Islet precursor cell (in vitro differentiated cells): ENCODE measurements around the gene HECTD2.
"Not testable (repeated sequence)": the region's sequence is repeated elsewhere in the genome, so short reads cannot be mapped to it uniquely, and the experiment has no call there.

ENCODE experiments used
- DNase-seq: peaks from one replicate; pipeline ENCODE4 v3.0.0-alpha.2; 2018

HECTD2 gene

DNA sequence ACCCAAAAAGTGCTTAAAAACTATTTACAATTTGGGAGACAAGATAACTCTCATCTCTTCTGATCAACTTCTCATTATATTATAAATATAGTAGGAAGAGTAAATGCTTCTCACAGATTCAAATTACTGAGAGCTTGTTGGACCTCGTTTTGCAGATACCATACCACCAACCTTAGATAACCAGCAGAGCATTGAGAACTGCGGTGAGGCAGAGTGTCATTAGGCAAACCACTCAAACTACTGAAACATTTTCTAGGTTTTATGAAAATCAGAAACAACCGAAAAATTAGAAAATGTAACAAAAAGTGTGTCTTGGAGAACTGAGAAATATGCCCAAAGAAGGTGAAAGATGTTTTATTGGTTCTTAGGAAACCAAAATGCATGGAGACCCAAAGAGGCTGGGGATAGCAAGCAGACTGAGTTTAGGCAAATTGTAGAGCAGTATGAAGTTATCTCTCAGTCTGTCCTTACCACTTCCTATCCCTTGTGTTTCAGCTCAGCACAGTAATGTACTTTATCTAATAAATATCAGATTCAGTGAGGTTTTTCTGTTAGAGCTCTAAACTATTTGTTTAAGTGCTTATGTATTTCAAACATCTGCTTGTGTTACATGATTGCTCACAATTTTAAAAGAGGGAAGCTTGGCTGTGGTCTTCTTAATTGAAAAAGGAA is 77.9 kb downstream of the HECTD2 start:
- DNase-seq: no peak

GRCh38 chr10:91493313-91493712 is 83.2 kb downstream of the HECTD2 start:
- DNase-seq: no peak

- DNase-seq: no peak
These were observed 85.3 kb downstream of the HECTD2 start for GRCh38 chr10:91495402-91495801.

- DNase-seq: no peak
These were observed 85.9 kb downstream of the HECTD2 start for GRCh38 chr10:91496016-91496415.

DNA sequence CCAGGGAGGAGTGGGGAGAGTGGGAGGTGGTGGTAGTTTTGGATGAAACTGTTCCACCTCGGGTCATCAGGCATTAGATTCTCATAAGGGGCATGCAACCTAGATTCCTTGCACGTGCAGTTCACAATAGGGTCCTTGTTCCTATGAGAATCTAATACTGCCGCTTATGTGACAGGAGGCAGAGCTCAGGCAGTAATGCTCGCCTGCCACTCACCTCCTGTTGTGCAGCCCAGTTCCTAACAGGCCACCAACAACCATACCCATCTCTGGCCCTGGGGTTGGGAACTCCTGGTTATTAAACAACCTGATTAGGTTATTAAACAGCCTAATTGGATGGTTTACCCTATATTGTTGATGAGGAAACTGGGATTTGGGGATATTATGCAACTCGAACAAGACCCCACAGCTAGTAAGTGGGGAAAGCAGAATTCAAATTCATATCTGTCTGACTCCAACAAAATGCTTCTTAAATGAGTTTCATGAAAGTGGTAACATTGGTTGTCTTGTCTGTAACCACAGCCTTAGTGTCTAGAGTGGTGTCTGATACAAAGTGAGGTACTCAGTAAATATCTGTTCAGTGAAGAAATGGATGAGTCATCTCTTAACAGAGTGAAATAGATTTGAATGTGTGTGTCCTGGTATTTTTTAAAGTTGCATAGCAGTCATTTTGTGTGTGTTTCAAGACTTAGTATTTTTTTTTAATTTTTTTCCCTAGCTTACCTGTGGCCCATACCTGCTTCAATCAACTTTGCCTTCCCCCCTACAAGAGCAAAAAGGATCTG is 101.6 kb downstream of the HECTD2 start:
- DNase-seq: peak; percentile 46

DNA sequence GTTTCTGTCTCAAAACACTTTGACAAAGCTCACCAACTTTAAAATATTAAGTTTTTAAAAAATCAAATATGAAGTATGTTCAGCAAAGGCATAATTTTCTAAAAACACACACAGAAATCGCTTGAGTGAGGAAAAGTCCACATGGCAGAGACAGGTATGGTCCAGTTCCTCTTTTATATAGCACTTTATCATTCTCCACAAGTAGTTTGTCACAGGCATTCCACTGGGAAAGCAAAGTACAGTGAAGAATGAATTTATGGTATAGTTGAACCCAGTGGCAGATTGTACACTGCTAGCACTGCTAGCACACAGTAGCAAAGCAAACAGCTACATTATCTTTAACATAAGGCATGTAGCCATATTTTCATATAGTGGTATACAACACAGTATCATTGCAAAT is 102.3 kb downstream of the HECTD2 start:
- no peak for DNase-seq

DNA sequence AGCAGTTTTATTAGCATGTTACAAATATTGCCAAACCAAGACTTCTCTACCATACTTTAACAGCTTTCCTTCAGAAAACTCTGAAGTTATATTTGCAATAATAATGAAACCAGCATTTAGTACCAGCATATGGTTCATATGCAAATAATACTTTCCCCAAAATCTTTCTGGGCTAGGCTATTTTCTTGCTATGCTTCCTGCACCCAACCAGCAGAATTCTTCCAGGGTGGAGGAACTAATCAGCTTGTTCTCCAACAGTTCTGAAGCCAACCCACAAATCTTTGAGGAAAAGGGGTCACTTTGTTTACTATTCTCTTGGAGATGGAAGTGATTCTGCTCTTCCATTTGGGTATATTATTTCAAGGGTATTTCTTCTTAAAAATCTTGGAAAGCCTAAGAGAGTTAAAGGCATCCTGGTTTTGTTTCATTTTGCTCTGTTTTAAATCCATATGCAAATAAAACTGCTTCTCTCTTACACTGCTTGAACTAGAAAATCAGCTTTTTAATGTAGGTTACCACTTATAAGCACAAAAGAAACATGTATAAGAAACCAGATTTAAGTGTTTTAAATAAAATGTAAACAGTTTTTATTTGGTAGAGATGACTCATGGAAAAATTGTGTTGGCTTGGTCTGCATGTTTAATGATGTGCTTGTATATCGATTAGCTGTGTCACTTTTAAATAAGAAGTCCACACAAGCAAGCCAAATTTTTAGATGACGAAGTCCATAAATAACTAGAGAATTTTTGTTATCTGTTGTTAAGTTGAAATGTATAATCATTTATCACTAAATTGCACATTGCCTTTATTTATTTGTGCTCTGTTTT is 103.7 kb downstream of the HECTD2 start:
- DNase-seq: no peak

DNA sequence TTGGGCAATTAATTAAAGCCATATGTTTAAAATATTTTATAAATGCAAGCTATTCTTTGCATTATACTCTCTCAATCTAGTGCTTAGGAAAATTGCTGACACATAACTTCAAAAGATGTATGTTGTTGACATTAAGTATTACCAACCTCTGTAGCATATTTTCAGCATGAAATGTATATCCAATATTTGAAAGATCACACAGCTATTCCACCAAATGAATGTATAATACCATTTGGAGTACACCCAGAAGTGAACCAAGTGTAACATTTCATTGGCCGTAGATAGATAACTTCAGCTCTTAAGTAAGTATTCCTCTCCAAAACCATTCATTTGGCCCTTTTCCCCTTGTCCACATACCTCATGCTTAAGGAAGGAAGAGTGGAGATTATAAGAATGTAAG is 104.6 kb downstream of the HECTD2 start:
- DNase-seq: no peak

DNA sequence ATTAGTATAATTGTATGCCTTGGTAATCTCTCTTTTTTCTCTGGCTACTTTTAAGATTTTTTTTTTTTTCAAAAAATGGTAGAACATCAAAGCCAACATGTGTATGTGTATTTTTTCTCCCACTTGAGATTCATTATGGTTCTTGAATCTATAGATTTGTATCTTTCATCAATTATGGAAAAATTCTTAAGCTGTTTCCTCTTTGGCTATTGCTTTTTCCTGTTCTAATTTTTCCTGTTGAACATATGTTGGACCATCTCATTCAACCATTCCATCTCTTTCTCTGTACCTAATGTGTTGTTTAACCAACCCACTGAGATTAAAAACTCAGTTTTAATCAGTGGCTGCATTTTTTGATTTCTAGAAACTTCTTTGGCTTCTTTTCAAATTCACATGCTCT is 107.2 kb downstream of the HECTD2 start:
- no peak for DNase-seq

DNA sequence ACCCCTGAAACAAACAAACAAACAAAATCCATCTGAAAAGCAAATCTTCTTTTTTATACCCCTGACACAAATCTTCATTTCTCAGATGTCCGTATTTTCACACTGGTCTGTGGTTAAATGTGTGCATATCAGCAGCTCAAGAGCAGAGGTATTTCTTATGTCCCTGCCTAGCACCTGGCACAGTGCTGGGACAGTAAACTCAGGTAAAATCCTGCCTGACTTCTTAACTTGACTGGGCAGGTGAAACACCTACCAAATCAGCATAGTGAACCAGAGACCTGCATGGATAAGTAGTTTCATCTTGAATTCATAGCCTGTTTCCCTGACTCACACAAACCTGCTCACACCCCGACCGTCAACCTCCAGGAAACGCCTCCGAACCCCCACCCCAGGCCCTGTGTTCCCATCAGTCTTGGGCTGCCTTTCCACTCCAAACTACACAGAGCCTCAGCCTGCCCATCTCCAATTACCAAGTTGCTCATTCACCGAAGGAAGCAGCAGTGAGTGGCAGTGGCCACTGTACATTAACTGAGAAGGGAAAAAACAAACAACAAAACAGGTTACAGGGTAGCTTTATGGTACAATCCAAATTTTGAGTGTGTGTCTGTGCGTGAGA is 109.9 kb downstream of the HECTD2 start:
- no peak for DNase-seq

- no peak for DNase-seq
These were observed 110.5 kb downstream of the HECTD2 start for GRCh38 chr10:91520661-91521060.

- no peak for DNase-seq
These were observed 111.3 kb downstream of the HECTD2 start for GRCh38 chr10:91521439-91521838.

- no peak for DNase-seq
These were observed 116.0 kb downstream of the HECTD2 start for GRCh38 chr10:91525896-91526712.

- DNase-seq: peak; percentile 65
These were observed 117.9 kb downstream of the HECTD2 start for GRCh38 chr10:91528080-91528479.

DNA sequence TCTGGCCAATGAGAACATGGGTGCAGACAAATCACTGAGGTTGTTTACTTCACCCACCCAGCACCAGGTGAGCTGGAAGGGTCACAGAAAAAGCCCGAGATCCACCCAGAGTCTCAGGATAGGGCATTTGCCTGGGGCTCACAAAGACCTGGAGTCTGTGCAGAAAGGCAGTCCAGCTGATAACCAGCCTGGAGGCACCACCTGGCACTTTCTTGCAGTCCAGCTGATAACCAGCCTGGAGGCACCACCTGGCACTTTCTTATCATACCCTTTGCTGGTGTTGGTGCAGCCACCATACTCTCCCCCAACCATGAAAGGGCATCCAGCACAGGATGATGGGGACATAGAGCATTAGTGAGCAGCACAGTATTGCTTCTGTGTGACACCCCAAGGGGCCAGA is 118.6 kb downstream of the HECTD2 start:
- no peak for DNase-seq

DNA sequence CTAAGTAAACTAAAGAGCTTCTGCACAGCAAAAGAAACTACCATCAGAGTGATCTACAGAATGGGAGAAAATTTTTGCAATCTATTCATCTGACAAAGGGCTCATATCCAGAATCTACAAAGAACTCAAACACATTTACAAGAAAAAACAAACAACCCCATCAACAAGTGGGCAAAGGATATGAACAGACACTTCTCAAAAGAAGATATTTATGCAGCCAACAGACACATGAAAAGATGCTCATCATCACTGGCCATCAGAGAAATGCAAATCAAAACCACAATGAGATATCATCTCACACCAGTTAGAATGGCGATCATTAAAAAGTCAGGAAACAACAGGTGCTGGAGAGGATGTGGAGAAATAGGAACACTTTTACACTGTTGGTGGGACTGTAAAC is 124.6 kb downstream of the HECTD2 start:
- DNase-seq: not testable (repeated sequence)

GRCh38 chr10:91536111-91536510 is 126.0 kb downstream of the HECTD2 start:
- no peak for DNase-seq

DNA sequence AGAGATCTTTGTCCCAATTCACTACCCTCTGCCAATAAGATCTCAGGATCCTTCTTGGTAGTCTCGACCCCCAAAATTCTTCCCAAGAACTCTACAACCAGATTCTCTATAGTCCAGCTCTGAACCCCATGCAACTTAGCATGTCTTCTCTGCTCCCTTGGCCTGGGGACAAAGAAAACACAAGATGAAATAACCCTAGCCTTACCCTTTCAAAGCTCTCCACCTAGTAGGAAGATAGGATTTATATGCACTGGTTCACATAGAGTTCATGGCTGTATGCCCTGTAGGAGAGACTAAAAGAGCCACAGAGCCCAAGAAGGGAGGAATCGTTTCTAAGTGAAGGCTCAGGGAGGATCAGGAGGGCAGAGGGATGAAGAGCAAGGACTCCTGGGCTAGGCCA is 126.6 kb downstream of the HECTD2 start:
- no peak for DNase-seq

DNA sequence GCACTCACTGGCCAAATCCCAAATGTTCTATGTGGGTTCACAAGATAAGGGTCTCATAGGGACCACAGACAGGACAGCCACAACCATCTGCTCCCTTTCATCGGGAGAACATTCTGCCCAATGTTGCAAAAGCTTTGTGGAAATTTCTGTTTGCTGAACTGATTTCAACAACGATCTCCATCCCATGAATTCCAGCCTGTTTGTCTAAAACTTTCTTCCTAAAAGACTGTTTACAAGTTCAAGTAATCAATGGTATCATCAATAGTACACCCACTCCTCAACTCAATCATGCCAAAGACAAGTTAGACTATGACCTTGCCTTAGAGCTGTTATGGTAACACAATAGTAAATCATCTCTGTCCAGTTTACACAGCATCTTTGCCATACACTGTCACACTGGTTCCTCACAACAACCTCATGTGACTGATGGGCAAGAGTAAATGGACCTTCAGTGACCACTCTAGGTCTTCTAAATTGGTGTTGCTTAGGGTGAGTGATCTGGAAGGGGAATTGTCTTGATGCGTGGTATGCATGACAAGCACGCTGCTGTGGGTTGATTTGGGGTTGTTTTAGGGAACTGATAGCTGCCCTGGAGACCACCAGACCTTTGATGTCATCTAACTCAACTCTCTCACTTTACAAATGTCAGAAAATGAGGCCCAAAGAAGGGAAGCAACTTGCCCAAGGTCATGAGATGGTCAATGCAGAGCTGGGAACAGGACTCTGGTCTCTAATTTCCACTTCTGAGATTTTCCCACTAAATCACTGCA is 127.7 kb downstream of the HECTD2 start:
- no peak for DNase-seq

DNA sequence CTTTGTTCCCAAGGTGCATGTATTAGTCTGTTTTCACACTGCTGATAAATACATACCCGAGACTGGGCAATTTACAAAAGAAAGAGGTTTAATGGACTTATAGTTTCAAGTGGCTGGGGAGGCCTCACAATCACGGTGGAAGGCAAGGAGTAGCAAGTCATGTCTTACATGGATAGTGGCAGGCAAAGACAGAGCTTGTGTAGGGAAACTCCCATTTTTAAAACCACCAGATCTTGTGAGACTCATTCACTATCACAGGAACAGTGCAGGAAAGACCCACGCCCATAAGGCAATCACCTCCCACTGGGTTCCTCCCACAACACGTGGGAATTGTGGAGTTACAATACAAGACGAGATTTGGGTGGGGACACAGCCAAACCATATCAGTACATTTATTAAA is 129.8 kb downstream of the HECTD2 start:
- no peak for DNase-seq

- DNase-seq: no peak
These were observed 130.6 kb downstream of the HECTD2 start for GRCh38 chr10:91540733-91541132.

GRCh38 chr10:91541481-91541880 is 131.3 kb downstream of the HECTD2 start:
- no peak for DNase-seq
